Measurements from ENCODE around the gene ENTHD1.

DNA sequence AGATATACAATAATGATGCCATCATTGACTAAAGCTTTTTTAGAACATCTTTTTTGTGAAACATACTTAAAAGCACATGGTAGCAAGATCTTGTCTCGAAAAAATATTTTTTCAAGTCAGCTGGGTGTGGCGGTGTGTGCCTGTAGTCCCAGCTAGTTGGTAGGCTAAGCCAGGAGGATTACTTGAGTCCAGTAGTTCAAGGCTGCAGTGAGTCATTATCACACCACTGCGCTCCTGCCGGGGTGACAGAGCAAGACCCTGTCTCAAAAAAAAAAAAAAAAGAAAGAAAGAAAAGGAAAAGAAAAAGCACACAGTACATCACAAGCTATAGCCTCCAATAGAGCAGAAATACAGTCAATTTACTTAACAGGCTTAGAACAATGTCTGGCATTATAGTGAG lies 37.0 kb downstream of the ENTHD1 start:
- TF ChIP-seq TARDBP (IDR thresholded peaks at IDR 0.05): no peak
- no peak for TF ChIP-seq SP1 (IDR thresholded peaks at IDR 0.05)
- TF ChIP-seq ARNT (IDR thresholded peaks at IDR 0.05): no peak
- no peak for TF ChIP-seq CTBP1 (IDR thresholded peaks at IDR 0.05; ENCODE audit: borderline replicate concordance)
- TF ChIP-seq ZNF384 (IDR thresholded peaks at IDR 0.05): no peak
- no peak for TF ChIP-seq FOXM1 (IDR thresholded peaks at IDR 0.05; ENCODE audit: borderline replicate concordance)
- no peak for TF ChIP-seq FOXA1 (IDR thresholded peaks at IDR 0.05)

Data from HEK293T (cell line).